HCT116 (cell line): ENCODE measurements around the gene ZGPAT. TPM values are rescaled to one million over a fixed set of nuclear protein-coding genes. Genes with fewer than 3 reads are reported as not detected.

Experiments
- ATAC-seq: fragments of 200-7000 bp; cut with Tn5 transposase; 2 replicates; pipeline ENCODE4 v1.9.1; 2020; ENCODE audit warnings: mild to moderate bottlenecking, moderate library complexity
- BruUV-seq: library from RNA; stranded (reverse); fragments of 400-500 nt; replicated peaks from 2 replicates; lab custom pipeline; 2021; lab: Mats Ljungman, UMichigan
- CTCF ChIA-PET: fragments of 300-600 bp; sonication (Branson Sonifier 250); formaldehyde crosslinking; loops from one replicate; lab custom pipeline; 2021; ENCODE audit warnings: antibody characterized with exemption; lab: Charles Lee
- POLR2A ChIA-PET: fragments of 300-600, 350-600 bp; sonication (Branson Sonifier 250); formaldehyde crosslinking; loops from one replicate; lab custom pipeline; 2021; ENCODE audit warnings: antibody characterized with exemption; lab: Charles Lee
- RAD21 ChIA-PET, 2 experiments: fragments of 300-600 bp; sonication (Branson Sonifier 250); formaldehyde crosslinking; loops; one replicate each; lab custom pipeline; 2023; ENCODE audit warnings: low total read pairs in 2 of 2; ENCODE audit not compliant: uncharacterized antibody in 2 of 2, unreplicated experiment in 2 of 2, low non-redundant PET in 1 of 2; lab: Charles Lee
- DNase-seq: peaks from one replicate; pipeline ENCODE4 v3.0.0-alpha.2; 2010; ENCODE audit warnings: low read depth, low spot score
- H2AFZ ChIP-seq: fragments of 200-600 bp; shearing (Covaris generic), sonication (generic); 2 replicates; pipeline ENCODE4 v1.6.1; 2017; ENCODE audit warnings: low read depth, mixed run types, mixed read lengths, antibody characterized with exemption, low read length; ENCODE audit not compliant: poor library complexity, severe bottlenecking
- H3K27ac ChIP-seq: 2 replicates; pipeline ENCODE4 v1.5.1; 2012; ENCODE audit warnings: low read depth, low read length
- H3K27me3 ChIP-seq: fragments of 200-600 bp; sonication (generic); 2 replicates; pipeline ENCODE4 v1.6.1; 2016; ENCODE audit warnings: mixed run types, low read length, mixed read lengths; ENCODE audit not compliant: insufficient read depth
- H3K36me3 ChIP-seq, 2 experiments: fragments of 200-500 bp in 1 of 2; fragments of 200-600 bp in 1 of 2; sonication (Bioruptor generic) in 1 of 2; sonication (generic) in 1 of 2; 2 replicates each; pipeline versions ENCODE4 v1.5.1 to v1.6.1; 2014 to 2016; ENCODE audit warnings: low read length in 2 of 2, inconsistent platforms in 1 of 2, mixed read lengths in 1 of 2, mixed run types in 1 of 2; ENCODE audit not compliant: insufficient read depth in 2 of 2, control insufficient read depth in 1 of 2
- H3K4me1 ChIP-seq, 2 experiments: fragments of 200-600 bp in 1 of 2; sonication (generic) in 1 of 2; 2 replicates each; pipeline versions ENCODE4 v1.5.1 to v1.6.1; 2012 to 2017; ENCODE audit warnings: low read length in 2 of 2, inconsistent platforms in 1 of 2, mild to moderate bottlenecking in 1 of 2, mixed read lengths in 1 of 2, mixed run types in 1 of 2, moderate library complexity in 1 of 2; ENCODE audit not compliant: insufficient read depth in 2 of 2, control insufficient read depth in 1 of 2
- H3K4me2 ChIP-seq: fragments of 200-600 bp; sonication (generic); 2 replicates; pipeline ENCODE4 v1.6.1; 2017; ENCODE audit warnings: mixed run types, low read length, mixed read lengths
- H3K4me3 ChIP-seq, 2 experiments: fragments of 200-600 bp in 1 of 2; sonication (generic) in 1 of 2; replicated peaks in 1 of 2; 2 replicates each; pipeline ENCODE4 v1.5.1; 2011 to 2016; ENCODE audit warnings: low read length in 2 of 2, control low read depth in 1 of 2, low read depth in 1 of 2, mild to moderate bottlenecking in 1 of 2, mixed read lengths in 1 of 2, mixed run types in 1 of 2
- H3K79me2 ChIP-seq: fragments of 200-600 bp; sonication (generic); 2 replicates; pipeline ENCODE4 v1.6.1; 2017; ENCODE audit warnings: mild to moderate bottlenecking, mixed run types, low read length, moderate library complexity, mixed read lengths; ENCODE audit not compliant: insufficient read depth
- H3K9ac ChIP-seq: fragments of 200-600 bp; sonication (generic); 2 replicates; pipeline ENCODE4 v1.6.1; 2016; ENCODE audit warnings: low read length, mixed read lengths
- H3K9me2 ChIP-seq: fragments of 200-600 bp; sonication (generic), shearing (Covaris generic); 2 replicates; pipeline ENCODE4 v1.6.1; 2017; ENCODE audit warnings: mixed run types, mild to moderate bottlenecking, moderate library complexity; ENCODE audit not compliant: insufficient read depth
- H3K9me3 ChIP-seq, 2 experiments: fragments of 200-500 bp in 1 of 2; fragments of 200-600 bp in 1 of 2; sonication (Bioruptor generic) in 1 of 2; sonication (generic) in 1 of 2; 2 replicates each; pipeline ENCODE4 v1.6.1; 2014 to 2017; ENCODE audit warnings: low read length in 2 of 2, mixed read lengths in 2 of 2, inconsistent platforms in 1 of 2, low read depth in 1 of 2, mild to moderate bottlenecking in 1 of 2, mixed run types in 1 of 2, moderate library complexity in 1 of 2; ENCODE audit not compliant: control insufficient read depth in 1 of 2, insufficient read depth in 1 of 2
- H4K20me1 ChIP-seq: fragments of 200-600 bp; sonication (generic), shearing (Covaris generic); 2 replicates; pipeline ENCODE4 v1.6.1; 2017; ENCODE audit warnings: mixed run types, mild to moderate bottlenecking, moderate library complexity; ENCODE audit not compliant: insufficient read depth
- CBX3 ChIP-seq: IDR thresholded peaks from 2 replicates; pipeline ENCODE4 v1.6.1; 2012; ENCODE audit warnings: low read depth
- CEBPB ChIP-seq: IDR thresholded peaks from 2 replicates; pipeline ENCODE4 v1.6.1; 2012; ENCODE audit warnings: low read depth
- EGR1 ChIP-seq: IDR thresholded peaks from 2 replicates; pipeline ENCODE4 v1.6.1; 2012; ENCODE audit warnings: low read depth
- ELF1 ChIP-seq: IDR thresholded peaks from 2 replicates; pipeline ENCODE4 v1.6.1; 2012; ENCODE audit warnings: low read depth, borderline replicate concordance
- EZH2 ChIP-seq: fragments of 200-600 bp; sonication (generic); IDR thresholded peaks from 2 replicates; pipeline ENCODE4 v1.6.1; 2017; ENCODE audit warnings: antibody characterized with exemption, mixed run types
- EZH2phosphoT487 ChIP-seq: fragments of 200-600 bp; IDR thresholded peaks from 2 replicates; pipeline ENCODE4 v1.6.1; 2018; ENCODE audit warnings: antibody characterized with exemption, borderline replicate concordance
- FOSL1 ChIP-seq: IDR thresholded peaks from 2 replicates; pipeline ENCODE4 v1.6.1; 2012; ENCODE audit warnings: low read depth
- JUND ChIP-seq: IDR thresholded peaks from 2 replicates; pipeline ENCODE4 v1.6.1; 2012
- POLR2A ChIP-seq: IDR thresholded peaks from 2 replicates; pipeline ENCODE4 v1.7.0; 2011; ENCODE audit warnings: borderline replicate concordance; ENCODE audit not compliant: insufficient read depth, insufficient read length; ENCODE audit errors: extremely low read depth
- POLR2AphosphoS5 ChIP-seq: IDR thresholded peaks from 2 replicates; pipeline ENCODE4 v1.6.1; 2011; ENCODE audit warnings: mild to moderate bottlenecking, low read depth, low read length, moderate library complexity
- SRF ChIP-seq: IDR thresholded peaks from 2 replicates; pipeline ENCODE4 v1.6.1; 2012; ENCODE audit warnings: low read depth
- ZFX ChIP-seq: fragments of 450-650 bp; IDR thresholded peaks from 2 replicates; pipeline ENCODE4 v1.6.1; 2017
- intact Hi-C: fragments of 100-400 bp; cut with micrococcal nuclease; formaldehyde crosslinking; loops from 2 replicates; pipeline ENCODE4 v1.10.0; 2022
- total RNA-seq: library from RNA; stranded (reverse); gene quantifications from one replicate; pipeline ENCODE4 v1.2.1, GENCODE V29; 2021; ENCODE audit not compliant: unreplicated experiment
- TF ChIP-seq, protein P1 (sequence below): IDR thresholded peaks from 2 replicates; pipeline ENCODE4 v1.6.1; 2012
- TF ChIP-seq, protein P2 (sequence below), 3 experiments: fragments of 200-600 bp in 1 of 3; sonication (generic) in 1 of 3; IDR thresholded peaks in 2 of 3; conservative IDR thresholded peaks in 1 of 3; 2 replicates each; pipeline ENCODE4 v1.5.1; 2012 to 2017; ENCODE audit warnings: low read depth in 2 of 3, low read length in 2 of 3, antibody characterized with exemption in 1 of 3, borderline replicate concordance in 1 of 3, control low read depth in 1 of 3, mild to moderate bottlenecking in 1 of 3, mixed read lengths in 1 of 3, mixed run types in 1 of 3, moderate library complexity in 1 of 3; ENCODE audit not compliant: insufficient read depth in 1 of 3
- TF ChIP-seq, protein P3 (sequence below): IDR thresholded peaks from 2 replicates; pipeline ENCODE4 v1.6.1; 2012; ENCODE audit warnings: low read depth
- TF ChIP-seq, protein P4 (sequence below): IDR thresholded peaks from 2 replicates; pipeline ENCODE4 v1.6.1; 2011; ENCODE audit warnings: mild to moderate bottlenecking, low read length, moderate library complexity; ENCODE audit not compliant: insufficient replicate concordance; ENCODE audit errors: extremely low read depth
- TF ChIP-seq, protein P5 (sequence below): IDR thresholded peaks from 2 replicates; pipeline ENCODE4 v1.6.1; 2012

Gene ZGPAT
- total RNA-seq, 1 experiment from 2014 or later: 30.6 TPM

DNA sequence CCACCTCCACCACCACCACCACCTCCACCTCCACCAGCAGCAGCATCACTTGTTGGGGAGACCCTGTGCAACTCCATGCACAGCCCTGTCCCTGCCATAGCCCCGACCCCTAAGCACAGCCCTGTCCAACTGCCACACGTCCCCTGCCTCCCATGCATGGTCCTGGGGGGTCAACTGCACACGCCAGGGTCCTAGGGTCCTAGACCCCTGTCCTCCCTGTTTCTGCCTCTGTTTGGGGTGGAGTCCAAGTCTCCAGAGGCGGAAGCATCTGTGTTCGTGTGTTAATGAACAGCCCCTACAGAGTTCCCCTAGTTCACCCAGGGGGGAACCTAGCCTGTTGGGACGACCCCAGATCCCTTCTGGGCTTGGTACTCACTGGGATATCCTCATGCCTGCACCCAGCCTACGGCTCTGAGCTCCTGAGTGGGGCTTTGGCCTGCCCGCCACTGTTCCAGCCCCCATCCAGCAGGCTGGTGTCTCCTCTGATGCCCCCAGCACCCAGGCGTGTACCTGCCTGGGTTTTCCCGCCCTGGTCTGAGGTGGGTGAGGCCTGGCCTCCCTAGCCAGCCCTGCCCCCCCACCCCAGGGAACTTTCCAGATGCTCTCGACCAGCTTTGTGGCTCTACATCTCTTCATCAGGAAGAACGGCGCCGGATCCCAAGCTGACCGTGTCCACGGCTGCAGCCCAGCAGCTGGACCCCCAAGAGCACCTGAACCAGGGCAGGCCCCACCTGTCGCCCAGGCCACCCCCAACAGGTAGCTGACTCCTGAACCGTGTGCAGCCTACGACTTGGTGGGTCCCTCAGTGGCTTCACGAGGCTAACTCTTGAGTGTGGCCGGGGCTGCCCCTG lies 13.9 kb upstream of the ZGPAT start:
- CTCF ChIA-PET: no interaction called here
- no TSS peak for BruUV-seq

More for the DNA sequence above, 13.9 kb upstream of the ZGPAT start:
- DNase-seq: no peak
- no peak overlapping the region for H3K9ac ChIP-seq
- H3K27ac ChIP-seq: peak overlapping the region; percentile 24; the same call in 1 of the 2 replicates
- no peaks in the 10 kb centered on the region for H4K20me1 ChIP-seq
- no peaks in the 10 kb centered on the region for H3K9me2 ChIP-seq
- H2AFZ ChIP-seq: no peak overlapping the region
- peaks cover 10% of the 10 kb centered on the region; the same call in 1 of the 2 replicates for H3K79me2 ChIP-seq
- TF ChIP-seq FOSL1: no peak
- TF ChIP-seq EZH2: no peak
- TF ChIP-seq CEBPB: no peak
- TF ChIP-seq EZH2phosphoT487: no peak
- no peak for TF ChIP-seq POLR2A
- TF ChIP-seq, protein P1, sequence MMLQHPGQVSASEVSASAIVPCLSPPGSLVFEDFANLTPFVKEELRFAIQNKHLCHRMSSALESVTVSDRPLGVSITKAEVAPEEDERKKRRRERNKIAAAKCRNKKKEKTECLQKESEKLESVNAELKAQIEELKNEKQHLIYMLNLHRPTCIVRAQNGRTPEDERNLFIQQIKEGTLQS: no peak
- no peak for TF ChIP-seq POLR2AphosphoS5
- no peak for TF ChIP-seq EGR1
- TF ChIP-seq, protein P2, sequence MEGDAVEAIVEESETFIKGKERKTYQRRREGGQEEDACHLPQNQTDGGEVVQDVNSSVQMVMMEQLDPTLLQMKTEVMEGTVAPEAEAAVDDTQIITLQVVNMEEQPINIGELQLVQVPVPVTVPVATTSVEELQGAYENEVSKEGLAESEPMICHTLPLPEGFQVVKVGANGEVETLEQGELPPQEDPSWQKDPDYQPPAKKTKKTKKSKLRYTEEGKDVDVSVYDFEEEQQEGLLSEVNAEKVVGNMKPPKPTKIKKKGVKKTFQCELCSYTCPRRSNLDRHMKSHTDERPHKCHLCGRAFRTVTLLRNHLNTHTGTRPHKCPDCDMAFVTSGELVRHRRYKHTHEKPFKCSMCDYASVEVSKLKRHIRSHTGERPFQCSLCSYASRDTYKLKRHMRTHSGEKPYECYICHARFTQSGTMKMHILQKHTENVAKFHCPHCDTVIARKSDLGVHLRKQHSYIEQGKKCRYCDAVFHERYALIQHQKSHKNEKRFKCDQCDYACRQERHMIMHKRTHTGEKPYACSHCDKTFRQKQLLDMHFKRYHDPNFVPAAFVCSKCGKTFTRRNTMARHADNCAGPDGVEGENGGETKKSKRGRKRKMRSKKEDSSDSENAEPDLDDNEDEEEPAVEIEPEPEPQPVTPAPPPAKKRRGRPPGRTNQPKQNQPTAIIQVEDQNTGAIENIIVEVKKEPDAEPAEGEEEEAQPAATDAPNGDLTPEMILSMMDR (IDR thresholded peaks at IDR 0.05 in 2 of 3, conservative IDR thresholded peaks at IDR 0.05 in 1 of 3; ENCODE audit: borderline replicate concordance in 1 of 3, insufficient read depth in 1 of 3, low read depth in 2 of 3, low read length in 2 of 3): no peak
- no peak for TF ChIP-seq ELF1
- no peak for TF ChIP-seq SRF
- TF ChIP-seq, protein P3, sequence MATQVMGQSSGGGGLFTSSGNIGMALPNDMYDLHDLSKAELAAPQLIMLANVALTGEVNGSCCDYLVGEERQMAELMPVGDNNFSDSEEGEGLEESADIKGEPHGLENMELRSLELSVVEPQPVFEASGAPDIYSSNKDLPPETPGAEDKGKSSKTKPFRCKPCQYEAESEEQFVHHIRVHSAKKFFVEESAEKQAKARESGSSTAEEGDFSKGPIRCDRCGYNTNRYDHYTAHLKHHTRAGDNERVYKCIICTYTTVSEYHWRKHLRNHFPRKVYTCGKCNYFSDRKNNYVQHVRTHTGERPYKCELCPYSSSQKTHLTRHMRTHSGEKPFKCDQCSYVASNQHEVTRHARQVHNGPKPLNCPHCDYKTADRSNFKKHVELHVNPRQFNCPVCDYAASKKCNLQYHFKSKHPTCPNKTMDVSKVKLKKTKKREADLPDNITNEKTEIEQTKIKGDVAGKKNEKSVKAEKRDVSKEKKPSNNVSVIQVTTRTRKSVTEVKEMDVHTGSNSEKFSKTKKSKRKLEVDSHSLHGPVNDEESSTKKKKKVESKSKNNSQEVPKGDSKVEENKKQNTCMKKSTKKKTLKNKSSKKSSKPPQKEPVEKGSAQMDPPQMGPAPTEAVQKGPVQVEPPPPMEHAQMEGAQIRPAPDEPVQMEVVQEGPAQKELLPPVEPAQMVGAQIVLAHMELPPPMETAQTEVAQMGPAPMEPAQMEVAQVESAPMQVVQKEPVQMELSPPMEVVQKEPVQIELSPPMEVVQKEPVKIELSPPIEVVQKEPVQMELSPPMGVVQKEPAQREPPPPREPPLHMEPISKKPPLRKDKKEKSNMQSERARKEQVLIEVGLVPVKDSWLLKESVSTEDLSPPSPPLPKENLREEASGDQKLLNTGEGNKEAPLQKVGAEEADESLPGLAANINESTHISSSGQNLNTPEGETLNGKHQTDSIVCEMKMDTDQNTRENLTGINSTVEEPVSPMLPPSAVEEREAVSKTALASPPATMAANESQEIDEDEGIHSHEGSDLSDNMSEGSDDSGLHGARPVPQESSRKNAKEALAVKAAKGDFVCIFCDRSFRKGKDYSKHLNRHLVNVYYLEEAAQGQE: no peak
- TF ChIP-seq CBX3: no peak
- no peak for TF ChIP-seq ZFX
- TF ChIP-seq, protein P4, sequence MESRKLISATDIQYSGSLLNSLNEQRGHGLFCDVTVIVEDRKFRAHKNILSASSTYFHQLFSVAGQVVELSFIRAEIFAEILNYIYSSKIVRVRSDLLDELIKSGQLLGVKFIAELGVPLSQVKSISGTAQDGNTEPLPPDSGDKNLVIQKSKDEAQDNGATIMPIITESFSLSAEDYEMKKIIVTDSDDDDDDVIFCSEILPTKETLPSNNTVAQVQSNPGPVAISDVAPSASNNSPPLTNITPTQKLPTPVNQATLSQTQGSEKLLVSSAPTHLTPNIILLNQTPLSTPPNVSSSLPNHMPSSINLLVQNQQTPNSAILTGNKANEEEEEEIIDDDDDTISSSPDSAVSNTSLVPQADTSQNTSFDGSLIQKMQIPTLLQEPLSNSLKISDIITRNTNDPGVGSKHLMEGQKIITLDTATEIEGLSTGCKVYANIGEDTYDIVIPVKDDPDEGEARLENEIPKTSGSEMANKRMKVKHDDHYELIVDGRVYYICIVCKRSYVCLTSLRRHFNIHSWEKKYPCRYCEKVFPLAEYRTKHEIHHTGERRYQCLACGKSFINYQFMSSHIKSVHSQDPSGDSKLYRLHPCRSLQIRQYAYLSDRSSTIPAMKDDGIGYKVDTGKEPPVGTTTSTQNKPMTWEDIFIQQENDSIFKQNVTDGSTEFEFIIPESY: no peak
- no peak for TF ChIP-seq JUND
- TF ChIP-seq, protein P5, sequence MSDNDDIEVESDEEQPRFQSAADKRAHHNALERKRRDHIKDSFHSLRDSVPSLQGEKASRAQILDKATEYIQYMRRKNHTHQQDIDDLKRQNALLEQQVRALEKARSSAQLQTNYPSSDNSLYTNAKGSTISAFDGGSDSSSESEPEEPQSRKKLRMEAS: no peak
- intact Hi-C loops: no loop called here
- RAD21 ChIA-PET: no interaction called here
- POLR2A ChIA-PET: no interaction called here
- H3K4me1 ChIP-seq: peaks cover 35 to 65% of the 10 kb centered on the region in 2 experiments
- H3K4me2 ChIP-seq: no peak overlapping the region
- ATAC-seq: no peak
- H3K27me3 ChIP-seq: no peaks in the 10 kb centered on the region
- no peak overlapping the region for H3K4me3 ChIP-seq
- H3K36me3 ChIP-seq: peaks cover 0 to 8% of the 10 kb centered on the region in 2 experiments; a peak in 1 of 4 replicates
- no peaks in the 10 kb centered on the region for H3K9me3 ChIP-seq
